HepG2 (cell line): ENCODE data around the gene NARS2. TPM values are rescaled to one million over a fixed set of nuclear protein-coding genes. Genes with fewer than 3 reads are reported as not detected.
A peak's percentile ranks its signal among the peaks of the same experiment; 100 is the strongest.

Source experiments
- CCAR2 ChIP-seq: fragments of 200-400 bp; formaldehyde crosslinking; optimal IDR thresholded peaks from 2 replicates; pipeline ENCODE3; 2018; ENCODE audit warnings: low read depth, mild to moderate bottlenecking, low read length, moderate library complexity
- GMEB1 ChIP-seq: sonication (generic); formaldehyde crosslinking; IDR thresholded peaks from 2 replicates; pipeline ENCODE4 v1.5.1; 2020; ENCODE audit warnings: missing genetic modification reagents, mild to moderate bottlenecking, borderline replicate concordance
- LCORL ChIP-seq, 2 experiments: fragments of 450-650 bp in 1 of 2; sonication (generic) in 1 of 2; formaldehyde crosslinking in 1 of 2; IDR thresholded peaks; 2 replicates each; pipeline versions ENCODE4 v1.5.0 to v1.6.1; 2017 to 2020; ENCODE audit warnings: antibody characterized with exemption in 1 of 2, missing genetic modification reagents in 1 of 2
- REST ChIP-seq, 2 experiments: IDR thresholded peaks; 2 replicates each; pipeline ENCODE4 v1.6.1; 2011 to 2012; ENCODE audit warnings: low read length in 2 of 2, borderline replicate concordance in 1 of 2, low read depth in 1 of 2, mild to moderate bottlenecking in 1 of 2, moderate library complexity in 1 of 2
- SRF ChIP-seq: IDR thresholded peaks from 2 replicates; pipeline ENCODE4 v1.6.1; 2011; ENCODE audit warnings: mild to moderate bottlenecking, low read depth, low read length, moderate library complexity
- TCF7L2 ChIP-seq: IDR thresholded peaks from 2 replicates; pipeline ENCODE4 v1.6.1; 2011; ENCODE audit warnings: mild to moderate bottlenecking, low read depth, low read length, moderate library complexity
- ZBTB20 ChIP-seq: sonication (generic); formaldehyde crosslinking; IDR thresholded peaks from 2 replicates; pipeline ENCODE4 v1.8.1; 2023; ENCODE audit warnings: missing genetic modification reagents, low read depth, mild to moderate bottlenecking, borderline replicate concordance
- ZBTB40 ChIP-seq, 2 experiments: fragments of 450-650 bp in 1 of 2; sonication (generic) in 1 of 2; formaldehyde crosslinking in 1 of 2; IDR thresholded peaks; 2 replicates each; pipeline versions ENCODE4 v1.6.1 to v1.8.0; 2016 to 2022; ENCODE audit warnings: antibody characterized with exemption in 1 of 2, mild to moderate bottlenecking in 1 of 2, missing genetic modification reagents in 1 of 2
- ZNF326 ChIP-seq: sonication (generic); formaldehyde crosslinking; IDR thresholded peaks from 2 replicates; pipeline ENCODE4 v1.4.0; 2020; ENCODE audit warnings: missing genetic modification reagents, borderline replicate concordance
- ZNF644 ChIP-seq: IDR thresholded peaks from 2 replicates; pipeline ENCODE4 v1.6.1; 2016; ENCODE audit warnings: low read depth
- polyA plus RNA-seq, 8 experiments: library from polyadenylated mRNA; depleted of rRNA in 3 of 8; stranded (reverse) in 7 of 8; unstranded in 1 of 8; fragments of >200 nt; fragmentation: Illumina TruSeq in 4 of 8; extraction: Trizol in 4 of 8; gene quantifications; 2 replicates each; pipeline versions ENCODE4 v1.2.1 to v1.2.3, GENCODE V29; 2011 to 2016; ENCODE audit warnings: low read depth in 4 of 8, missing spikeins in 1 of 8, mixed read lengths in 1 of 8; ENCODE audit not compliant: insufficient read depth in 1 of 8
- total RNA-seq, 5 experiments: library from RNA; depleted of rRNA; stranded (reverse); fragments of >200 nt; fragmentation: Illumina TruSeq; extraction: Trizol; gene quantifications; 2 replicates each; pipeline ENCODE4 v1.2.3, GENCODE V29; 2016; ENCODE audit warnings: low read depth in 1 of 5

Gene NARS2
- total and polyA plus RNA-seq, 2 of the 13 experiments (the other 11 are each of a cell fraction or from before 2014, with no cell fraction given), result 45.9 to 65.0 TPM

DNA sequence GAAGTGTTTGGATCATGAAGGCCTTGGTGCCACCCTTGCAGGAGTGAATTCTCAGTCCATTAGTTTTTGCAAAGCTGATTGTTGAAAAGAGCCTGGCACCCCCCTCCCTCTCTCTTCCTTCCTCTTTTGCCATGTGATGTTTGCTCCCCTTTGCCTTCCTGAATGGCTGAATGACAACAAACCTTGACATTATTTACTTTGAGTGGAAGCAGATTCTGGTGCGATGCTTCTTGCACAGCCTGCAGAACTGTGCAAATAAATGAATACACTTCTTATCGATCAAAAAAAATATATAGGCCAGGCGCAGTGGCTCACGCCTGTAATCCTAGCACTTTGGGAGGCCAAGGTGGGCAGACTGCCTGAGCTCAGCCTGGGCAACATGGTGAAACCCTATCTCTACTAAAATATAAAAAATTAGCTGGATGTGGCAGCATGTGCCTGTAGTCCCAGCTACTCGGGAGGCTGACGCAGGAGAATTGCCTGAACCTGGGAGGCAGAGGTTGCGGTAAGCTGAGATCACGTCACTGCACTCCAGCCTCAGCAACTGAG lies 2.0 kb upstream of the NARS2 start (continued):
- TF ChIP-seq REST (IDR thresholded peaks at IDR 0.05; ENCODE audit: borderline replicate concordance in 1 of 2, low read depth in 1 of 2, low read length in 2 of 2) (0 out of 4 replicates have a peak, but pooled peaks of 1 of the 2 experiments have one; percentile 44), ZBTB20 (CRISPR knock-in tag) (peak; percentile 95; the same call in 1 of the 2 replicates), GMEB1 (CRISPR knock-in tag) (peak; percentile 60; the same call in 1 of the 2 replicates), ZNF644 (CRISPR knock-in tag) (no peak), ZNF326 (CRISPR knock-in tag) (no peak), LCORL (IDR thresholded peaks at IDR 0.05) (no peak), LCORL (CRISPR knock-in tag; IDR thresholded peaks at IDR 0.05) (peak; percentile 63; the same call in 1 of the 2 replicates), TCF7L2 (no peak), SRF (no peak), CCAR2 (no peak), ZBTB40 (IDR thresholded peaks at IDR 0.05) (no peak), ZBTB40 (CRISPR knock-in tag; IDR thresholded peaks at IDR 0.05) (no peak; the same call in 1 of the 2 replicates)
